GM12878 (cell line): ENCODE measurements around the gene TNFAIP8L1. TPM values are rescaled to one million over a fixed set of nuclear protein-coding genes. Genes with fewer than 3 reads are reported as not detected.

Experiments
- ATAC-seq: fragments of 200-7000 bp; cut with Tn5 transposase; 3 replicates; pipeline ENCODE4 v1.9.1; 2020; ENCODE audit warnings: mild to moderate bottlenecking, moderate library complexity
- BruUV-seq: library from RNA; stranded (reverse); fragments of 400-500 nt; replicated peaks from 2 replicates; lab custom pipeline; 2021; lab: Mats Ljungman, UMichigan
- CTCF ChIA-PET: fragments of 300-600 bp; sonication (Branson Sonifier 250); formaldehyde crosslinking; extraction: SDS; loops from one replicate; lab custom pipeline; 2021; ENCODE audit warnings: inconsistent platforms; lab: Yijun Ruan, JAX
- POLR2A ChIA-PET: fragments of 350-600 bp; formaldehyde crosslinking; extraction: SDS; loops from one replicate; lab custom pipeline; 2021; ENCODE audit warnings: inconsistent platforms; lab: Charles Lee
- RAD21 ChIA-PET: fragments of 300-600 bp; sonication (Branson Sonifier 250); formaldehyde crosslinking; loops from one replicate; lab custom pipeline; 2023; ENCODE audit warnings: antibody characterized with exemption; ENCODE audit not compliant: unreplicated experiment; lab: Charles Lee
- SMC1A ChIA-PET: fragments of 300-600 bp; sonication (Branson Sonifier 250); formaldehyde crosslinking; loops from one replicate; lab custom pipeline; 2023; ENCODE audit not compliant: unreplicated experiment, uncharacterized antibody; lab: Charles Lee
- DNase-seq: peaks from one replicate; pipeline ENCODE4 v3.0.0-alpha.2; 2011; ENCODE audit warnings: low read depth, low spot score
- FAIRE-seq: peaks from 3 replicates; lab custom pipeline; 2011; peaks lifted over from hg19 to GRCh38; lab: Jason Lieb, UNC
- H2AFZ ChIP-seq: 2 replicates; pipeline ENCODE4 v1.6.0; 2011; ENCODE audit warnings: low read depth, low read length, control low read depth; ENCODE audit not compliant: control insufficient read depth
- H3K27ac ChIP-seq: 2 replicates; pipeline ENCODE4 v1.5.1; 2011; ENCODE audit warnings: control low read depth; ENCODE audit not compliant: control insufficient read depth, insufficient read depth
- H3K27me3 ChIP-seq, 2 experiments: replicated peaks in 1 of 2; 2 replicates each; pipeline versions ENCODE4 v1.6.0 to v1.6.1; 2011; ENCODE audit warnings: low read length in 1 of 2; ENCODE audit not compliant: control insufficient read depth in 2 of 2, insufficient read depth in 2 of 2
- H3K36me3 ChIP-seq, 2 experiments: 2 replicates each; pipeline ENCODE4 v1.5.1; 2011; ENCODE audit warnings: low read length in 1 of 2; ENCODE audit not compliant: control insufficient read depth in 2 of 2, insufficient read depth in 2 of 2
- H3K4me1 ChIP-seq: 2 replicates; pipeline ENCODE4 v1.6.1; 2011; ENCODE audit warnings: mild to moderate bottlenecking, low read length, moderate library complexity, mixed read lengths; ENCODE audit not compliant: control insufficient read depth, insufficient read depth
- H3K4me2 ChIP-seq: 2 replicates; pipeline ENCODE4 v1.6.0; 2011; ENCODE audit warnings: control low read depth; ENCODE audit not compliant: control insufficient read depth, insufficient read depth
- H3K4me3 ChIP-seq: fragments of 200-600 bp; sonication (generic); 2 replicates; pipeline ENCODE4 v1.5.1; 2016
- H3K79me2 ChIP-seq: 2 replicates; pipeline ENCODE4 v1.6.0; 2011; ENCODE audit warnings: low read length; ENCODE audit not compliant: control insufficient read depth, insufficient read depth
- H3K9ac ChIP-seq: 2 replicates; pipeline ENCODE4 v1.8.0; 2011; ENCODE audit warnings: low read length, control low read depth, mixed read lengths; ENCODE audit not compliant: control insufficient read depth, insufficient read depth
- H3K9me3 ChIP-seq: replicated peaks from 3 replicates; pipeline ENCODE4 v1.5.1; 2011; ENCODE audit warnings: mild to moderate bottlenecking, low read length; ENCODE audit not compliant: control insufficient read depth, insufficient read depth
- H4K20me1 ChIP-seq: 2 replicates; pipeline ENCODE4 v1.6.0; 2011; ENCODE audit not compliant: control insufficient read depth, insufficient read depth
- CBX3 ChIP-seq: fragments of 200-600 bp; sonication (generic); IDR thresholded peaks from 2 replicates; pipeline ENCODE4 v1.6.1; 2016; ENCODE audit warnings: low read depth, borderline replicate concordance
- CBX5 ChIP-seq: sonication (generic); IDR thresholded peaks from 2 replicates; pipeline ENCODE4 v1.6.1; 2016; ENCODE audit warnings: low read depth, moderate library complexity, mild to moderate bottlenecking, inconsistent platforms
- ELK1 ChIP-seq: IDR thresholded peaks from 2 replicates; pipeline ENCODE4 v1.6.1; 2012; ENCODE audit warnings: low read depth, low read length, improper control_type of control experiment
- GATAD2B ChIP-seq: fragments of 450-650 bp; conservative IDR thresholded peaks from 2 replicates; pipeline ENCODE4 v1.6.1; 2017; ENCODE audit warnings: low read depth, mild to moderate bottlenecking, moderate library complexity
- NBN ChIP-seq: fragments of 450-650 bp; IDR thresholded peaks from 2 replicates; pipeline ENCODE4 v1.6.1; 2016
- NFYA ChIP-seq: IDR thresholded peaks from 2 replicates; pipeline ENCODE4 v1.6.1; 2011; ENCODE audit warnings: low read depth, mild to moderate bottlenecking, low read length, improper control_type of control experiment, borderline replicate concordance
- PAX5 ChIP-seq: IDR thresholded peaks from 2 replicates; pipeline ENCODE4 v1.6.1; 2011; ENCODE audit warnings: low read depth, low read length, borderline replicate concordance
- RELB ChIP-seq: fragments of 450-650 bp; IDR thresholded peaks from 2 replicates; pipeline ENCODE4 v1.6.1; 2017; ENCODE audit warnings: low read depth, mild to moderate bottlenecking, moderate library complexity
- SMC3 ChIP-seq: IDR thresholded peaks from 2 replicates; pipeline ENCODE4 v1.6.1; 2011; ENCODE audit warnings: low read length, improper control_type of control experiment, borderline replicate concordance
- ZNF687 ChIP-seq: fragments of 450-650 bp; IDR thresholded peaks from 2 replicates; pipeline ENCODE4 v1.6.1; 2017; ENCODE audit warnings: mild to moderate bottlenecking, moderate library complexity
- WGBS: methylation state at CpG from one replicate; pipeline ENCODE4 v1.1.6; 2016; ENCODE audit warnings: low lambda C conversion rate; ENCODE audit not compliant: insufficient replicate concordance, insufficient coverage; ENCODE audit errors: missing lambda C conversion rate; 5-methylcytosine and 5-hydroxymethylcytosine counted together
- in situ Hi-C: fragments of 300-500 bp; cut with MboI; formaldehyde crosslinking; loops from 9 replicates; pipeline ENCODE4 v1.14.3; 2018; ENCODE audit warnings: mixed read lengths
- intact Hi-C: fragments of 100-400 bp; cut with micrococcal nuclease; formaldehyde crosslinking; loops from one replicate; pipeline ENCODE4 v1.14.2; 2022; ENCODE audit not compliant: unreplicated experiment
- polyA plus RNA-seq, 11 experiments: library from polyadenylated mRNA; depleted of rRNA in 4 of 11; unstranded in 6 of 11; stranded (reverse) in 5 of 11; fragments of >200 nt; fragmentation: Nextera tagmentation in 4 of 11; fragmentation: Illumina TruSeq in 1 of 11; extraction: Ambion mirVana in 4 of 11; extraction: Trizol in 1 of 11; gene quantifications; 1 replicate in 1 of 11; 2 replicates in 10 of 11; pipeline versions ENCODE4 v1.2.1 to v1.2.3, GENCODE V29; 2011 to 2016; ENCODE audit warnings: inconsistent platforms in 2 of 11, missing spikeins in 2 of 11, low read depth in 1 of 11
- total RNA-seq, 4 experiments: library from RNA; depleted of rRNA in 3 of 4; stranded (reverse); fragments of >200 nt in 3 of 4; fragmentation: Illumina TruSeq in 1 of 4; extraction: Trizol in 1 of 4; gene quantifications; 2 replicates each; pipeline versions ENCODE4 v1.2.1 to v1.2.3, GENCODE V29; 2013 to 2021

TNFAIP8L1 gene
- total and polyA plus RNA-seq, 10 of the 15 experiments (the other 5 are each of a cell fraction or from before 2014, with no cell fraction given), result 0.93 to 12.7 (median 8.6) TPM

- TF ChIP-seq NBN (no peak), NFYA (no peak), CBX5 (no peak), CBX3 (no peak)
- no peak overlapping the region for H3K4me2 ChIP-seq
- no peak for ATAC-seq
- in situ Hi-C loops (no loop called here), intact Hi-C loops (no loop called here)
- ChIA-PET RAD21 (interaction anchor here (1.0 kb wide), 1 partner anchor 26 kb away, joined by 3 read pairs; no protein-coding TSS in a partner anchor), CTCF (interaction anchor here (0.9 to 1.4 kb wide), 2 partner anchors 118 to 149 kb away, joined by 3 to 4 read pairs; partner anchors contain the start of gene FEM1A), SMC1A (interaction anchor here (0.7 kb wide), 1 partner anchor 38 kb away, joined by 3 read pairs; no protein-coding TSS in a partner anchor), POLR2A (interaction anchor here (0.5 to 0.7 kb wide), 2 partner anchors 8 to 106 kb away, joined by 4 to 5 read pairs; no protein-coding TSS in a partner anchor)
- WGBS, result 86% methylated on average over 3 of the region's 4 CpGs
- no peak for FAIRE-seq
- no peaks in the 10 kb centered on the region for H3K27me3 ChIP-seq
- DNase-seq, result no peak
- no peak overlapping the region for H3K27ac ChIP-seq
- no TSS peak for BruUV-seq
- peaks cover 16% of the 10 kb centered on the region for H3K79me2 ChIP-seq
- H3K9ac ChIP-seq, result no peak overlapping the region
- H3K4me1 ChIP-seq, result no peaks in the 10 kb centered on the region
- peaks cover 0 to 6% of the 10 kb centered on the region in 2 experiments; a peak in 3 of 4 replicates for H3K36me3 ChIP-seq
- H3K4me3 ChIP-seq, result no peak overlapping the region
- no peak overlapping the region for H2AFZ ChIP-seq
- no peaks in the 10 kb centered on the region for H4K20me1 ChIP-seq
- no peaks in the 10 kb centered on the region for H3K9me3 ChIP-seq
Observed at GRCh38 chr19:4673216-4673615, 33.9 kb downstream of the TNFAIP8L1 start.

DNA sequence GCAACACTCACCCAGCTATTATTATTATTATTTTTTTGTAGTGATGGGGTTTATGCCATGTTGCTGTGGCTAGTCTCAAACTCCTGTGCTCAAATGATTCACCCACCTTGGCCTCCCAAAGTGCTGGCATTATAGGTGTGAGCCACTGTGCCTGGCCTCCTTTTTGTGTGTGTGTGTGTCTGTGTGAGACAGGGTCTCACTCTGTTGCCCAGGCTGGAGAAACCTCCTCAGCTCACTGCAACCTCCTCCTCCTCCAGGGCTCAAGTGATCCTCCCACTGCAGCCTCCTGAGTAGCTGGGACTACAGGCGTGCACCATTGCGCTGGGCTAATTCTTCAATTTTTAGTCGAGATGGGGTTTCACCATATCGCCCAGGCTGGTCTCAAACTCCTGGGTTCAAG lies 34.4 kb downstream of the TNFAIP8L1 start:
- WGBS, result 100% methylated on average over 4 of the region's 4 CpGs
- H3K9ac ChIP-seq, result no peak overlapping the region
- no peak for DNase-seq
- ATAC-seq, result no peak
- SMC1A ChIA-PET, result interaction anchor here (0.7 kb wide), 1 partner anchor 38 kb away, joined by 3 read pairs; no protein-coding TSS in a partner anchor
- no peaks in the 10 kb centered on the region for H4K20me1 ChIP-seq
- H3K27ac ChIP-seq, result no peak overlapping the region
- POLR2A ChIA-PET, result interaction anchor here (0.6 to 0.7 kb wide), 2 partner anchors 102 to 107 kb away, joined by 3 to 5 read pairs; no protein-coding TSS in a partner anchor
- in situ Hi-C loops, result no loop called here
- H3K9me3 ChIP-seq, result no peaks in the 10 kb centered on the region
- RAD21 ChIA-PET, result interaction anchor here (1.0 kb wide), 1 partner anchor 26 kb away, joined by 3 read pairs; no protein-coding TSS in a partner anchor
- H3K27me3 ChIP-seq, result no peaks in the 10 kb centered on the region
- no peak overlapping the region for H3K4me2 ChIP-seq
- H3K36me3 ChIP-seq, result peaks cover 0 to 6% of the 10 kb centered on the region in 2 experiments; a peak in 3 of 4 replicates
- H3K79me2 ChIP-seq, result peaks cover 11% of the 10 kb centered on the region
- no TSS peak for BruUV-seq
- intact Hi-C loops, result no loop called here
- H3K4me1 ChIP-seq, result no peaks in the 10 kb centered on the region
- H2AFZ ChIP-seq, result no peak overlapping the region
- no peak for FAIRE-seq
- CTCF ChIA-PET, result interaction anchor here (1.4 kb wide), 1 partner anchor 118 kb away, joined by 4 read pairs; the partner anchor contains the start of gene FEM1A
- H3K4me3 ChIP-seq, result no peak overlapping the region
- no peak for TF ChIP-seq GATAD2B
- no peak for TF ChIP-seq ELK1
- no peak for TF ChIP-seq ZNF687
- no peak for TF ChIP-seq SMC3
- TF ChIP-seq PAX5, result no peak
- TF ChIP-seq RELB, result no peak
